Activated CD4-positive, alpha-beta T cell treated with anti-CD3 and anti-CD28 coated beads, Interleukin-2, amount 50 U/mL, for 24 hours (primary cell): ENCODE results near the gene PRG2.
"Not testable (repeated sequence)": the region's sequence is repeated elsewhere in the genome, so short reads cannot be mapped to it uniquely, and the experiment has no call there.

ENCODE experiments used
- DNase-seq, 2 donors: peaks; one replicate each; pipeline ENCODE4 v3.0.0-alpha.2; 2020; ENCODE audit warnings: low read depth in 1 of 2, low spot score in 1 of 2

PRG2 gene

DNA sequence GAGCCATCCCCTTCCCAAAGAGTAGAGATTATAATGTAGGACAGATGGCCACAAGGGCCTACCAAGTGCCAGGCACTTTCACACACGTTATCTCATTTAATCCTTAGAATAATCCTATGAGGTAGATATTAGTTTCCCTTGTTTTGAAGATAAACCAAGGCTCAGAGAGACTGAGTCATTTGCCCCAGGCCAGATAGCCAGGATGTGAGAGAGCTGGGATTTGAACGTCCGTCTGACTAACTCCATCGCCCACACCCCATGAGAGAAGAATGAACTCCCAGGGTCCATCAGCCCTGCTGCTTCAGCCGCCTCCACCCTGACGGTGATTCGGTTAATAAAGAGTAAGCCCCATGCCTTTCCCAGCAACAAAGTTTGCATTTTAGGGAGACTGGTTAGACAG lies 20.2 kb downstream of the PRG2 start:
- DNase-seq, result no peak

- no peak for DNase-seq
Measured at GRCh38 chr11:57368845-57369232, 21.6 kb downstream of the PRG2 start.

GRCh38 chr11:57368106-57368844 lies 22.2 kb downstream of the PRG2 start:
- no peak for DNase-seq

DNA sequence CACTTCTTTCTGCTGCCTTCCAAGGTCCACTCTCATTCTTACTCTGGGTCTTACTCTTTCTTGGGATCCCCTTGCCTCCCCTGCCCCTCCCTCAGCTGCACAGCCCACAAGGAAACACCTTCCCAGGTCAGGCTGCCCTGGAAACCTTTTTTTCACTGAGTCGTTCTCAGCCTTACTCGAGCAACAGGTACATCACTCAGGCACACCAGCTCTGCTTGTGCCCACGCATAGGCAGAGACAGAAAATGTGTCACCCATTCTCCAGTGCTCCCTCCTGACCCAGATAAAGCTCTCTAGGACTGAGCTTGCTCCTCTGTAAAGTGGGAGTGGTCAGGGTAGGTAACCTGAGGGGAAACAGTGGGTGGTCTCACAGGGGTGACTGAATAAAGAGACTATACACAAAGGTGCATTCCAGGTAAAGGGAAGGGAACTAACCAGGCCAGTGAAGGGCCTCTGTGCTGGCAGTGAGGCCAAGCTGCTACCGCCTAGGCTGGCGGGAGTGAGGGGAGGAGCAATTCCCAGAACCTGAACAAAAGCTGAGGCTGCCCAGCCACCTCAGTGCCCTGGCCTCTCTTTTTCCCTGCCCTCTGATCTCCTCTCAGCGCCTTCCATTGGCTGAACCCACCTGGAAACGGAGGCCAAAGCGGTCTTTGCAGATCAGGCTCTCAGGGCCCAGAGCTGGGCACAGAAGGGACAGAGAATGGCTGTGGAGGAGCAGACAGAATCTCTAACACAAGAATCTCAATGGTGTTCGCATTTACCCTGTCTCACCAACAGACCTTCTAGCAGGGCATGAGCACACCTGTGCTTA lies 25.4 kb downstream of the PRG2 start:
- DNase-seq, result no peak

DNA sequence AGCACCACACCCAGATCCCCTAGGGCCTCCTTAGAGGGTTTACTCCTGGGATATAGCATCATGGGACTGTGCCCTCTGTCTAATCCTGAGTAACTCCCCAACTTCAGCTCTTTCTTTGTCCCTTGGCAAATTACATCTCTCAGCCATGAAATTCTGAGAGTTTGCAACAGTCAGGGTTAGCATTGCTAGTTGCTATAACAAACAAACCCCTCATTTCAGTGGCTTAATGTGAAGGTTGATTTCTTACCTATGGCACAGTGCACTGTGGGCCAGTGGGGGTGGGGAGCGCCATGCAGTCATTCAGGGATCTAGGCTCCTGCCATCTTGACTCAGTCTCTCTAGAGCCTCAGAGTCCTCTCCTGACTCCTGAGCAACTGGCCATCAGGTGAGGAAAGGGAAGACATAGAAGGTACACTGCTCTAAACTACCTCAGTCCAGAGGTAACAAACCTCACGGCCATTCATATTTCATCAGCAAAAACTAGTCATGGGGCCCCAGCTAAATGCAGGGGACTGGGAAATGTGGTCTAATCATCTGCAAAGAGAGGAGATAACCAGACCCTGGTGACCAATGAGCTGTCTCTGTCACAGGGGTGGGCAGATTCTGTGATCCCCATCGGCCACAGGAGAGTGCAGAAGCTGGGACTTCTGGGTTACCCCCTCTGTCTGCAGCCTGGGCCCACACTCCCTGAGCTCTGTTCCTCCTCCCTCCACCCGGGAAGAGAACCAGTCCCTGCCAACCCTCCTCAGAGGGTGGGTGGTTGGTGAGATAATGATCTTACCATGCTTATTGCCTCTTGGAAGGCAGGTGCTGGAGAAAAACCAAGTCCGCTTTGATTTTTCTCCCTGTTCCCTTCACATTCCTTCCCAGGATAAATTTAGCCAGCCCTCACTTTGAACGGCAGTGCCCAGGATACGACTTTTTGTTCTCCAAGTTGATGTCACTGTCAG lies 27.0 kb downstream of the PRG2 start:
- no peak for DNase-seq

- DNase-seq, result no peak
Measured at GRCh38 chr11:57361926-57362325, 28.5 kb downstream of the PRG2 start.

GRCh38 chr11:57361420-57361819 lies 29.0 kb downstream of the PRG2 start:
- DNase-seq, result not testable (repeated sequence)

GRCh38 chr11:57360991-57361390 lies 29.5 kb downstream of the PRG2 start:
- no peak for DNase-seq

GRCh38 chr11:57359896-57360690 lies 30.4 kb downstream of the PRG2 start:
- DNase-seq, result no peak

- DNase-seq, result no peak
Measured at GRCh38 chr11:57359396-57359795, 31.1 kb downstream of the PRG2 start.

DNA sequence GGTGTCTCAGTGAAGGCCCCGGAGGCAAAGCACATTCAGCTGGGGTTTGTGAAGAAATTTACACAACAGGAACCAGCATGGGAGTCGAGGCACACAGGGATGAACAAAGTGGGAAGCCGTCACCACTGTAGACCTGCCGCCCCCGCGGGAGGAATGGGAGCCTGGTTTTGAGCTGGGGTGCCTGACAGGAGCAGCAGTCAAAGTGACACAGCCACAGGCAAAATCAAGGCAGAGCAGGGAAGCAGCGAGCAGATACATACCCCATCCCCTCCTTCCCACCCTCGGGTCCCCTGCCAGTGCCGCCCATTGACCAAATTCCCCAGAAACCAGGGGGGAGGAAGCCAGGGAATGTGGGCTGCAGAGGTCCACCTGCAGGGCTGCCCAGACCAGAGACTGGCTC lies 31.5 kb downstream of the PRG2 start:
- no peak for DNase-seq

GRCh38 chr11:57358543-57358961 lies 31.9 kb downstream of the PRG2 start:
- no peak for DNase-seq

DNA sequence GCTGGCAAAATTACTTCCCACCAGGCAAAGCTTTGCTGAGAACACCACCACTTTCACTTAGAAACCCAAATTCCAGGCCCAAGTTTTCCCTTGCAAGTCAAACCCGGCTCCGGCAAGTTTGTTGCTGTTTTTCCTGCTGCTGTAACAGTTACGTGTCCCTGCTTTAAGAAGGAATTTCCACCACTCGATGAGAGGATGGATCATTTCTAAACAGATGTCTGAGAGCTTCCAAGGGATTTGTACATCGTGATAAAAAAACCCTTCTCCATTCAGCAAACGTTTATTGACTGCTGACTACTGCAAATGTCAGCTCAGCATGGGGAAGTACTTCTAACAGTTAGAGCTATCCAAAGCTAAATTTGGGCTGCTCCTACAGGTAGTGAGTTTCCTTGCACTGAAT lies 32.6 kb downstream of the PRG2 start:
- DNase-seq, result no peak

- no peak for DNase-seq
Measured at GRCh38 chr11:57357310-57357709, 33.1 kb downstream of the PRG2 start.

- no peak for DNase-seq
Measured at GRCh38 chr11:57356268-57356667, 34.2 kb downstream of the PRG2 start.

DNA sequence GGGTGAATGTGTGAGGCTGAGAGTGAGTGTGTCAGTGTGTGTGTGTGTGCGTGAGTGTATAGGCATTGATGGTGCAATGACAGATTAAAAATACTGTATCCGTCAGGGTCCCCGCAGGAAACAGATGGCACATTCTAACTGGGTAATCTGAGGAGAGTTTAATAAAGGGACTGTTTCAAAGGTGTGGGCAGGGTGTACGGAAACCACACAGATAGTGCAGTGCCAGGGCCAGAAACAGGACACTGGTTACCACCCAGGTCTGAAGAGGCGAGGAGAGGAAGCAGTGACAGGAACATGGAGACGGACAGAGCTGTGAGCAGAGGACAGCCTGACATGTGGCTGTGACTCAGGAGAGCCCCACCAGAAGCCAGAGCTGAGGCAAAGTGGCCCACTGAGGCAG lies 35.8 kb downstream of the PRG2 start:
- DNase-seq, result no peak

DNA sequence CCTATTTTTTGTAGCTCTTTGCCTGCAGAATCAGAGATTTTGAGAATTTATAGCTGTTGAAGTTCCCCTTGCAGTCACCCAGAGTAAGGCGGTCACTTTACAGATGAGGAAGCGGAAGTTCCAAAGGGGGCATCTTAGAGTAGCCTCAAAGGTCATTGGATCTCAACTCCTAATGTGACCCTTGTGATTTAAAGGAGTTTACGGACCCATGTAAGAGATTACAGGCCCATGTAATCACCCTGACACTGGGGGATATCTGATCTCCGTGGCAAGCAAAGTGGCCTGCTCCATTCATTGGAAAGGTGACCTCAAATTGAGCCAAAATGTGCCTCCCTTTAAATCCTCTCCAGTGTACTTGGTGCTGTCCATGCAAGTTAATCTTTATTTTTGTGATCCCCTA lies 36.6 kb downstream of the PRG2 start:
- DNase-seq, result no peak

DNA sequence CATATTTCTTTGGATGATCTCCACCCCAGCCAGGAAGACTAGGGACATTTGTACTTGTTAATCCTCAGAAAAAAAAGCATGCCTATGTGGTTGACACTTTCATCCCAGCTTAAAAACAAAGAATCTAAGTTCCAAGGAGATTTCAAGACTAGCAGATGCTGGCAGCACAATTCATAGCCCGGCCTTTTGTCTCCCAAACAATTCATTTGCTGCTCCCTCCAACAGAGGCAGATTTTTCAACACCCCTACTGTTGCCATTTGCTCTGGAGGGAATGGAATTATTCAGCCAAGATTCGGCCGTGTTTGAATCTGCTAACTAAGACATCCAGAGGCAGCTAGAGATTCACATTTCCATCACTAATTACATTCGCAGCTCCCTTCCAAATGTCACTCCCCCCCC lies 37.0 kb downstream of the PRG2 start:
- DNase-seq, result no peak

DNA sequence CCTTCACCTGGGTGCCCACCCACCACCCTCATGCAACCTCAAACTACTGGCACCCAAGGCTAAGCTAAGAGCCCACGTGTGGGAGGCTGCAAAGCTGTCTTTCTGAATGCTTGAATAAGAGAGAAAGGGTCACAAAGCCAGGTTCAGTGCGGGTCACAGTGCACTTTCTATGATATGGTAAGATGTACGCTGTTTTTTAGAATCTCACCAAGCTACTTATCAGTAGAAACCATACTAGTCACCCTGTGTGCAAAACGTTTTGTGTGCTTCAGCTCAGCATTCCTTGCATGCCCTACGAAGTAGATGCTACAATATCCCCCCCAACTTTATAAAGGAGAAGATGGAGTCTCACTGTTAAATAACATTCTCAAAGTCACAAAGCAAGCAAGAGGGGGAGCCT lies 37.4 kb downstream of the PRG2 start:
- DNase-seq, result no peak

GRCh38 chr11:57349491-57350274 lies 40.8 kb downstream of the PRG2 start:
- peak; percentile 31 to 43 for DNase-seq
